Uterus (tissue), 4 donors: Measurements from ENCODE around the gene LIN54. TPM values are rescaled to one million over a fixed set of nuclear protein-coding genes. Genes with fewer than 3 reads are reported as not detected.
"Not testable (repeated sequence)": the region's sequence is repeated elsewhere in the genome, so short reads cannot be mapped to it uniquely, and the experiment has no call there.

ENCODE experiments used
- DNase-seq, 2 donors: peaks; one replicate each; pipeline ENCODE4 v3.0.0-alpha.2; 2019 to 2020
- H3K27ac ChIP-seq, 2 donors: fragments of 200-600 bp; sonication (generic); 1 replicate in 1 of 2; 2 replicates in 1 of 2; pipeline ENCODE4 v1.5.1; 2016 to 2018
- H3K27me3 ChIP-seq, 2 donors: fragments of 200-600 bp; sonication (generic); one replicate each; pipeline ENCODE4 v1.5.1; 2018 to 2019; ENCODE audit warnings: control low read depth in 1 of 2
- H3K36me3 ChIP-seq, 2 donors: fragments of 200-600 bp; sonication (generic); one replicate each; pipeline ENCODE4 v1.5.1; 2019; ENCODE audit warnings: control low read depth in 1 of 2
- H3K4me1 ChIP-seq, 2 donors: fragments of 200-600 bp; sonication (generic); one replicate each; pipeline ENCODE4 v1.5.1; 2018 to 2019; ENCODE audit warnings: control low read depth in 1 of 2
- H3K4me3 ChIP-seq, 2 donors: fragments of 200-600 bp; sonication (generic); 1 replicate in 1 of 2; 2 replicates in 1 of 2; pipeline ENCODE4 v1.5.1; 2018 to 2019; ENCODE audit warnings: mild to moderate bottlenecking in 1 of 2
- H3K9me3 ChIP-seq, 2 donors: fragments of 200-600 bp; sonication (generic); one replicate each; pipeline ENCODE4 v1.5.1; 2019; ENCODE audit warnings: control low read depth in 1 of 2
- CTCF ChIP-seq, 4 experiments: fragments of 200-600 bp in 2 of 4; fragments of 450-650 bp in 2 of 4; sonication (generic) in 2 of 4; IDR thresholded peaks; one replicate each; pipeline ENCODE4 v1.5.1; 2016 to 2019; ENCODE audit warnings: antibody characterized with exemption in 4 of 4, mild to moderate bottlenecking in 2 of 4, moderate library complexity in 1 of 4
- POLR2A ChIP-seq, 2 donors: fragments of 450-650 bp; IDR thresholded peaks; one replicate each; pipeline ENCODE4 v1.6.1; 2016; ENCODE audit warnings: antibody characterized with exemption in 2 of 2, mild to moderate bottlenecking in 1 of 2, moderate library complexity in 1 of 2
- intact Hi-C: fragments of 100-400 bp; cut with DNase I; formaldehyde crosslinking; loops from one replicate; pipeline ENCODE4 v1.15.1; 2023; ENCODE audit warnings: low total_unique reads
- total RNA-seq, 4 donors: library from RNA; depleted of rRNA in 3 of 4; stranded (reverse); fragments of >200 nt in 3 of 4; gene quantifications; one replicate each; pipeline versions ENCODE4 v1.1.0 to v1.2.4, GENCODE V29; 2014 to 2023
- donor health status: DM: yes; HTN: yes; CAD: no.

LIN54 gene
- total RNA-seq, result 10 to 100 TPM in 3 of 4 donors, 1 to 10 TPM in 1; 3.3 to 47.6 (median 20.2) TPM

- Histone ChIP-seq H3K36me3 (no peaks in the 10 kb centered on the region), H3K9me3 (no peaks in the 10 kb centered on the region), H3K27me3 (no peaks in the 10 kb centered on the region), H3K4me1 (peaks cover 0 to 3% of the 10 kb centered on the region in 2 donors), H3K4me3 (peak within 1 kb of the TSS; percentile 83 to 95), H3K27ac (peak within 1 kb of the TSS; percentile 86 to 91)
- DNase-seq, result peak; percentile 69 to 70
- no peak for TF ChIP-seq CTCF (IDR thresholded peaks at IDR 0.05)
- TF ChIP-seq POLR2A (IDR thresholded peaks at IDR 0.05), result no peak
- intact Hi-C loops, result loop anchor here (5.0 kb wide), 1 partner anchor 108 kb away; the partner anchor contains the start of gene THAP9
Observed at GRCh38 chr4:83010522-83011318, at the start of gene LIN54. Gene LIN54, minus strand, starts transcription at chr4:83010823. Its CDS starts 25,979 bp downstream, at chr4:82984844.

- no peak overlapping the region for H3K4me3 ChIP-seq
- no peak for DNase-seq
- no peak for TF ChIP-seq CTCF (IDR thresholded peaks at IDR 0.05)
- no peak for TF ChIP-seq POLR2A (IDR thresholded peaks at IDR 0.05)
- no peaks in the 10 kb centered on the region for H3K9me3 ChIP-seq
- no peaks in the 10 kb centered on the region for H3K4me1 ChIP-seq
- no peaks in the 10 kb centered on the region for H3K36me3 ChIP-seq
- intact Hi-C loops, result no loop called here
- H3K27me3 ChIP-seq, result no peaks in the 10 kb centered on the region
- no peak overlapping the region for H3K27ac ChIP-seq
Observed at GRCh38 chr4:83054928-83055327, 44.3 kb upstream of the LIN54 start.

GRCh38 chr4:83048781-83049180 is 38.2 kb upstream of the LIN54 start:
- H3K4me1 ChIP-seq, H3K36me3 ChIP-seq, DNase-seq, H3K27ac ChIP-seq, intact Hi-C loops, H3K27me3 ChIP-seq, H3K4me3 ChIP-seq, H3K9me3 ChIP-seq: not testable (repeated sequence)

GRCh38 chr4:83046693-83047473 is 36.3 kb upstream of the LIN54 start:
- Histone ChIP-seq H3K27ac (no peak overlapping the region), H3K4me3 (no peak overlapping the region), H3K9me3 (no peaks in the 10 kb centered on the region), H3K36me3 (no peaks in the 10 kb centered on the region), H3K27me3 (no peaks in the 10 kb centered on the region), H3K4me1 (no peaks in the 10 kb centered on the region)
- intact Hi-C loops, result no loop called here
- TF ChIP-seq CTCF (IDR thresholded peaks at IDR 0.05) (no peak), POLR2A (IDR thresholded peaks at IDR 0.05) (no peak)
- no peak for DNase-seq

- no peaks in the 10 kb centered on the region for H3K9me3 ChIP-seq
- no peaks in the 10 kb centered on the region for H3K4me1 ChIP-seq
- no peaks in the 10 kb centered on the region for H3K27me3 ChIP-seq
- H3K36me3 ChIP-seq, result no peaks in the 10 kb centered on the region
- intact Hi-C loops, result no loop called here
- DNase-seq, result peak; percentile 25 to 56
- no peak overlapping the region for H3K4me3 ChIP-seq
- TF ChIP-seq POLR2A (IDR thresholded peaks at IDR 0.05) (no peak), CTCF (IDR thresholded peaks at IDR 0.05) (no peak)
- peak overlapping the region; percentile 72 to 83 for H3K27ac ChIP-seq
Observed at GRCh38 chr4:83043801-83044407, 33.3 kb upstream of the LIN54 start.

- intact Hi-C loops, H3K36me3 ChIP-seq, H3K4me3 ChIP-seq, H3K27me3 ChIP-seq, H3K4me1 ChIP-seq, DNase-seq, H3K9me3 ChIP-seq: not testable (repeated sequence)
- peak overlapping the region; percentile 72 to 83 for H3K27ac ChIP-seq
Observed at GRCh38 chr4:83043157-83043556, 32.5 kb upstream of the LIN54 start.
